WTC11 (cell line): ENCODE measurements around the gene GPATCH8. TPM values are rescaled to one million over a fixed set of nuclear protein-coding genes. Genes with fewer than 3 reads are reported as not detected.

ENCODE experiments used
- ETV6 ChIP-seq: sonication (generic); formaldehyde crosslinking; IDR thresholded peaks from 2 replicates; pipeline ENCODE4 v1.8.1; 2022; ENCODE audit warnings: mild to moderate bottlenecking, missing genetic modification reagents
- ZNF138 ChIP-seq: sonication (generic); formaldehyde crosslinking; conservative IDR thresholded peaks from 2 replicates; pipeline ENCODE4 v1.8.1; 2022; ENCODE audit warnings: mild to moderate bottlenecking, moderate library complexity, missing genetic modification reagents
- total RNA-seq: library from RNA; stranded (reverse); gene quantifications from 3 replicates; pipeline ENCODE4 v1.2.3, GENCODE V29; 2021

Gene GPATCH8
- total RNA-seq, 1 experiment from 2014 or later = 51.9 TPM

DNA sequence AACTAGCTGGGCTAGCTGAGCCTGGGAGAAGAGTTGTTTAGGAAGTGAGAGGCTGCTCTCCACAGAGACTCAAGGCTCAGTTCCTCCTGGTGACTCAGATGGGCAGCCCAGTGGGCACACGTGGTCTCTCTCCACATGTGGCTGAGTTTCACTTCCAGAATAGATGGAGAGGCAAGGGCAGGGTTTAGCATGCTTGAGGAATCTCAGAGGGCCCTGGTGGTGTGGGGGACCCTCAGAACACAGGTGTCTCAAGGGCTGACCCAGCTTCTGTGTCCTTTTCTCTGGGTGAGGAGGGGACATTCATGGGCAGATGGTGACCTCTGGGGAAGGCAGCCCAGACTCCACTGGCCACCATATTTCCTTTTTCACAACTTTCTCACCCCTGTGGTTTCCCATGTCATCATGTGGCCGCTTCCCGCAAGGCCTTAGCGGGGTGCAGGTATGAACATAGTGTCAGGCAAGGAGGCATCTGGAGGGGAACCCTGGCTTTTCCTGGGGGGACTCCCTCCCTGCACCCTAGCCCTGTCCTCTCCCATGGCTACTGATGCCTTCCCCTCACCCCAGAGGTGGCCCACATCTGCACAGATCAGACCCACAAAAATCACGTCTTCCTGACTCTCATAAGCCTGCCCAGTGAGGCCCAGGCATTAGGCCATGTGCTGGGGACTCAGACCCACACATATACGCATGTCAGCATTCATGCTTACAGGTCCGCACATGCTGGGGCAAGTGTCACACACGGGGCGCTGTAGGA, 154.8 kb downstream of the GPATCH8 start (continued):
- TF ChIP-seq ETV6 (CRISPR knock-in tag) (no peak), ZNF138 (CRISPR knock-in tag) (no peak)
- TF ChIP-seq, all 79 proteins: peak for 0

Other genes starting within 250 kb of the GPATCH8 start
- gene SLC4A1, start 235.3 kb downstream of the GPATCH8 start, total RNA-seq = 0.05 to 0.14 TPM in 2 of 3 replicates, not detected in the other
- 5.1 to 6.5 TPM (median 5.2 TPM) in 3 replicates for gene RUNDC3A, start 194.8 kb downstream of the GPATCH8 start, total RNA-seq
- gene SLC25A39, start 178.6 kb downstream of the GPATCH8 start, total RNA-seq = 254 to 271 TPM (median 268 TPM) in 3 replicates
- 177 to 185 TPM (median 185 TPM) in 3 replicates for gene GRN, start 158.1 kb downstream of the GPATCH8 start, total RNA-seq
- 28.2 to 29.9 TPM (median 28.5 TPM) in 3 replicates for gene FAM171A2, start 139.6 kb downstream of the GPATCH8 start, total RNA-seq
- gene ITGA2B, start 113.8 kb downstream of the GPATCH8 start, total RNA-seq = 21.5 to 30.3 TPM (median 28.5 TPM) in 3 replicates
- gene FZD2, start 54.1 kb upstream of the GPATCH8 start, total RNA-seq = 37.6 to 42.8 TPM (median 38.5 TPM) in 3 replicates
- gene MEIOC, start 153.1 kb upstream of the GPATCH8 start, total RNA-seq = 4.4 to 8.3 TPM (median 5.0 TPM) in 3 replicates
- 32.4 to 37.9 TPM (median 32.6 TPM) in 3 replicates for gene CCDC43, start 186.4 kb upstream of the GPATCH8 start, total RNA-seq
- gene DBF4B, start 205.3 kb upstream of the GPATCH8 start, total RNA-seq = 32.2 to 35.5 TPM (median 32.9 TPM) in 3 replicates